LNCaP clone FGC (cell line): ENCODE results near the gene COL11A2.

Source experiments
- DNase-seq: peaks from one replicate; pipeline ENCODE4 v3.0.0-alpha.2; 2011; ENCODE audit warnings: low read depth
- H3K4me3 ChIP-seq: 2 replicates; pipeline ENCODE4 v1.5.1; 2011; ENCODE audit warnings: mild to moderate bottlenecking, low read depth, low read length, control low read depth
- CTCF ChIP-seq: IDR thresholded peaks from 2 replicates; pipeline ENCODE4 v1.5.1; 2012; ENCODE audit warnings: mild to moderate bottlenecking; ENCODE audit not compliant: control insufficient read depth, insufficient read depth; ENCODE audit errors: extremely low read depth

Gene COL11A2

DNA sequence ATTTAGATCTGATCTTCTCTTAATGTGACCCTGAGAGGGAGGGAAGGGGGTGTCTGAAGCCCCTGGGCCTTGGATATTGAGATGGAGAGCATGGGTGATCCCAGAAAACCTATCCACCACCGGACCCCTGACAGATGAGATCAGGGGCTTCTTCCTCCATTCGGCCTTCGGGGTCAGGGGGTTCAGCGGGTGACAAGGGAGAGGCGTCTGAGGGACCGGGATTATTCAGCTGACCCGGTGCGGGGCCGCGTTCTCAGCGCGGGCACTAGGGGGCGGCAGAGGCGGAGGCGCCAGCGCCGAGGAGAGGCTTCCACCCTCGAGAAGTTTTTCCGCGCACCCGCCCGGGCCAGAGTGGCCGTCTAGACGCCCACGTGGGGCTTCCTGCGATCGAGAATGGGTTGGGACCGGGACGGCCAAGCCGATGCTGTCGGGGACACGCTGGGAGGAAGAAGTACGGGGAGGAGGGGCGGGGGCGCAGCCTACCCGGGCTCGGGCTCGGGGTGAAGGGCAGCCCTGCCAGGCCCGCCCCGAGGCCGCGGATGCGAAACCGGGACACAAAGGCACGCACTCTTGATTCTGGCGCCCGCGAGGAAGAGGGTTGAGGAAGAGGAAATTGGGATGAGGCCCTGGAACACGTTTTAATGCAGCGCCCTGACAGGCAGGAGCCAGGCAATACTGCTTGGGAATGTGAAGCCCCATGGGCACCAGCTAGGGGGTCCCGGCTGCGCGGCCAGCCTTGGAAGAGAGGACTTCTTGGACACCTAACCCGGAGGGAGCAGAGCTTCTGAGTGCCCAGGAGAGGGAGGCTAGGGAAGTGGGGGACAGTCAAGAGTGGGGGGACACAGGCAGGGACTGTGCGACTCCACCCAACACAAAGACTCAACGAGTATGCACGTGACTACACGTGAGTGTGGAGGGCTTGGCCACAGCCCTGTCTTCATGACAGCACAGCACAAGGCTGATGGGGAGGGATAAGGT is 30.6 kb downstream of the COL11A2 start:
- no peak for DNase-seq
- peak; percentile 91 for TF ChIP-seq CTCF
- peak overlapping the region; percentile 44 for H3K4me3 ChIP-seq

GRCh38 chr6:33160728-33161344 is 31.4 kb downstream of the COL11A2 start:
- H3K4me3 ChIP-seq = 0 out of 2 replicates have a peak overlapping the region, but pooled peaks have one; percentile 44
- DNase-seq = peak; percentile 79

DNA sequence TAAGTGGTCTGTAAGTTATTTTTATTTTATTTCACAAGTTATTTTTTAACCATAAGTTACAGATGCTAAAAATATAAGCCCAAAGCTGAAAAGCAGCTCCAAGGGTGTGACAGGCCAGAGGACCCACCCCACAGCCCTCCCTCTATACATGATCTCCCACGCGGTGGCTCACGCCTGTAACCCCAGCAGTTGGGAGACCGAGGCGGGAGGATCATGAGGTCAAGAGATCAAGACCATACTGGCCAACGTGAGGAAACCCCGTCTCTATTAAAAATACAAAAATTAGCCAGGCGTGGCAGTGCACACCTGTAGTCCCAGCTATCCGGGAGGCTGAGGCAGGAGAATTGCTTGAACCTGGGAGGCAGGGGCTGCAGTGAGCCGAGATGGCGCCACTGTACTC is 32.2 kb downstream of the COL11A2 start:
- no peak for DNase-seq
- no peak for TF ChIP-seq CTCF
- H3K4me3 ChIP-seq = no peak overlapping the region

More at GRCh38 chr6:33160728-33161344, 31.4 kb downstream of the COL11A2 start:
- no peak for TF ChIP-seq CTCF

DNA sequence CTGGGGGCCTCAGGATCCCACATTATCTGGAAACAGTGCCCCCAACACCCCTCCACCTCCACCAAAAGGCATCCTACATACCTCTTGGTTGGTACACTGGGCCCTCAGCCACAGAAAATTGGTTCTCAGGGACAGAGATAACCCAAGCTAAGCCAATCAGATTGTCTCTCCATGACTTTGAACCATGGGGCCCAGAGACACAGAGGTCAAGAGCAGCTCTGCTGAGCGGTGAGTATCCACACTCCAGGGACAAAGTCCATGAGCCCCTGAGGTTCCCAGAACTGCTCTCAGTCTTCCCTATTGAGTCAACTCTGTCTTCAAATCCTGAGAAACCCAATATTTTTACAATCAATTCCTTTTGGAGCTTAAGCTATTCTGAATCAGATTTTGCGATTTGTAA is 35.3 kb downstream of the COL11A2 start:
- TF ChIP-seq CTCF = no peak
- no peak overlapping the region for H3K4me3 ChIP-seq
- DNase-seq = no peak

DNA sequence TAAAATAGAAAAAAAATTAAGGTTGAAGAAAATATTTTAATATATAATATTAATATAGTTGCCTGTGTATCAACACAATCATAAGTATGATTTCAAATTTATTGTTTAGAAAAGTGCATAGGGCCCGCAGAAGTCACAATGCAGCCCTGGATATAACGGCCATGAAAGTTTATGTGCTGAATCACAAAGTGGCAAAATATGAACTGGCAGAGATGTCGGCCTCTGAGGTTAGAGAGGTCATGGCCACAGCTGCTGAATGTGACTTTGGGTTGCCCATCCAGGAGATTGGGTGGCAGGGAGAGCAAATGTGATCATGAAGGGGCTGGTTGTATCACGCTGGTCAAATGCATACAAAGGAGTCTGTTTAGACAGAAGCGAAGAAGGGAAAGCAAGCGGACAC is 35.7 kb downstream of the COL11A2 start:
- TF ChIP-seq CTCF = no peak
- DNase-seq = no peak
- no peak overlapping the region for H3K4me3 ChIP-seq

- no peak overlapping the region for H3K4me3 ChIP-seq
- no peak for TF ChIP-seq CTCF
- DNase-seq = no peak
These were observed 37.9 kb downstream of the COL11A2 start for GRCh38 chr6:33154349-33154748.
